Smooth muscle cell (in vitro differentiated cells): ENCODE data around the gene UBE2E1. TPM values are rescaled to one million over a fixed set of nuclear protein-coding genes. Genes with fewer than 3 reads are reported as not detected.
"Not testable (repeated sequence)": the region's sequence is repeated elsewhere in the genome, so short reads cannot be mapped to it uniquely, and the experiment has no call there.

Source experiments
- DNase-seq: peaks from one replicate; lab custom pipeline; 2025; ENCODE audit not compliant: unreplicated experiment; lab: John Stamatoyannopoulos, UW
- H2AFZ ChIP-seq: fragments of 200-600 bp; sonication (generic); 2 replicates; pipeline ENCODE4 v1.6.0; 2016; ENCODE audit warnings: antibody characterized with exemption, low read depth, mild to moderate bottlenecking
- H3F3A ChIP-seq: fragments of 200-600 bp; sonication (generic); 2 replicates; pipeline ENCODE4 v1.6.0; 2017; ENCODE audit warnings: antibody characterized with exemption, low read depth
- H3K27ac ChIP-seq: fragments of 200-600 bp; sonication (generic); 2 replicates; pipeline ENCODE4 v1.5.1; 2016; ENCODE audit warnings: low read depth, mild to moderate bottlenecking
- H3K27me3 ChIP-seq: fragments of 200-600 bp; sonication (generic); 2 replicates; pipeline ENCODE4 v1.6.1; 2016; ENCODE audit warnings: low read depth, mild to moderate bottlenecking
- H3K36me3 ChIP-seq: fragments of 200-600 bp; sonication (generic); 2 replicates; pipeline ENCODE4 v1.5.1; 2016; ENCODE audit warnings: low read depth
- H3K4me1 ChIP-seq: fragments of 200-600 bp; sonication (generic); 2 replicates; pipeline ENCODE4 v1.5.1; 2016; ENCODE audit warnings: low read depth
- H3K4me2 ChIP-seq: fragments of 200-600 bp; sonication (generic); 2 replicates; pipeline ENCODE4 v1.6.0; 2016; ENCODE audit warnings: mild to moderate bottlenecking
- H3K4me3 ChIP-seq: fragments of 200-600 bp; sonication (generic); 2 replicates; pipeline ENCODE4 v1.5.1; 2016; ENCODE audit warnings: mild to moderate bottlenecking
- H3K79me2 ChIP-seq: fragments of 200-600 bp; sonication (generic); 2 replicates; pipeline ENCODE4 v1.6.0; 2016; ENCODE audit warnings: low read depth, mild to moderate bottlenecking
- H3K9ac ChIP-seq: fragments of 200-600 bp; sonication (generic); 2 replicates; pipeline ENCODE4 v1.6.0; 2016; ENCODE audit warnings: low read depth
- H3K9me3 ChIP-seq: fragments of 200-600 bp; sonication (generic); replicated peaks from 2 replicates; pipeline ENCODE4 v1.5.1; 2016; ENCODE audit warnings: low read depth
- H4K20me1 ChIP-seq: fragments of 200-600 bp; sonication (generic); 2 replicates; pipeline ENCODE4 v1.6.0; 2016; ENCODE audit warnings: low read depth
- CTCF ChIP-seq: fragments of 200-600 bp; sonication (generic); IDR thresholded peaks from 2 replicates; pipeline ENCODE4 v1.5.1; 2017; ENCODE audit warnings: borderline replicate concordance, mild to moderate bottlenecking, antibody characterized with exemption; ENCODE audit not compliant: insufficient read depth, poor library complexity, severe bottlenecking
- WGBS: methylation state at CpG from one replicate; pipeline ENCODE4 v1.1.7; 2016; ENCODE audit warnings: low lambda C conversion rate; 5-methylcytosine and 5-hydroxymethylcytosine counted together
- polyA plus RNA-seq: library from polyadenylated mRNA; unstranded; fragments of >200 nt; fragmentation: Nextera tagmentation; extraction: Ambion mirVana; gene quantifications from 2 replicates; pipeline ENCODE4 v1.2.1, GENCODE V29; 2016
- total RNA-seq: library from RNA; depleted of rRNA; stranded (reverse); fragments of >200 nt; gene quantifications from 2 replicates; pipeline ENCODE4 v1.2.3, GENCODE V29; 2014

The UBE2E1 gene
- total and polyA plus RNA-seq, 2 experiments from 2014 or later, result 13.3 to 128 TPM

- H3K27me3 ChIP-seq, result no peaks in the 10 kb centered on the region
- H3K4me3 ChIP-seq, result no peak overlapping the region
- H3K4me2 ChIP-seq, result no peak overlapping the region
- H3K4me1 ChIP-seq, result peaks cover 24% of the 10 kb centered on the region
- H4K20me1 ChIP-seq, result peaks cover 78% of the 10 kb centered on the region
- no peak for DNase-seq
- no peaks in the 10 kb centered on the region for H3K9me3 ChIP-seq
- peaks cover 7% of the 10 kb centered on the region for H3F3A ChIP-seq
- WGBS, result 80% methylated on average over 1 of the region's 1 CpG
- H2AFZ ChIP-seq, result no peak overlapping the region
- no peak for TF ChIP-seq CTCF
- no peaks in the 10 kb centered on the region for H3K36me3 ChIP-seq
- H3K79me2 ChIP-seq, result peaks cover 69% of the 10 kb centered on the region
- H3K27ac ChIP-seq, result no peak overlapping the region
- no peak overlapping the region for H3K9ac ChIP-seq
These were observed 61.6 kb downstream of the UBE2E1 start for GRCh38 chr3:23867400-23867799.

- Histone ChIP-seq H3K79me2 (peaks cover 68% of the 10 kb centered on the region), H4K20me1 (peaks cover 77% of the 10 kb centered on the region)
These were observed 62.1 kb downstream of the UBE2E1 start for GRCh38 chr3:23867838-23868237.

GRCh38 chr3:23869977-23870662, 64.4 kb downstream of the UBE2E1 start:
- H3K4me1 ChIP-seq, result peaks cover 20% of the 10 kb centered on the region

More at GRCh38 chr3:23867838-23868237, 62.1 kb downstream of the UBE2E1 start:
- Histone ChIP-seq H3K4me3 (no peak overlapping the region), H3K4me1 (peaks cover 24% of the 10 kb centered on the region), H3K9me3 (no peaks in the 10 kb centered on the region), H3K27ac (no peak overlapping the region), H3K27me3 (no peaks in the 10 kb centered on the region), H3F3A (peaks cover 7% of the 10 kb centered on the region), H3K4me2 (no peak overlapping the region), H3K9ac (no peak overlapping the region), H3K36me3 (no peaks in the 10 kb centered on the region), H2AFZ (no peak overlapping the region)
- TF ChIP-seq CTCF, result no peak
- WGBS, result 94% methylated on average over 1 of the region's 1 CpG
- no peak for DNase-seq

GRCh38 chr3:23870663-23871043, 64.9 kb downstream of the UBE2E1 start:
- not testable (repeated sequence) for H3K9ac ChIP-seq, H3K27ac ChIP-seq, DNase-seq, H3F3A ChIP-seq, H3K36me3 ChIP-seq, H3K27me3 ChIP-seq, H3K9me3 ChIP-seq, H3K4me2 ChIP-seq, H3K4me3 ChIP-seq, H2AFZ ChIP-seq
- H3K79me2 ChIP-seq, result peaks cover 51% of the 10 kb centered on the region
- H3K4me1 ChIP-seq, result peaks cover 17% of the 10 kb centered on the region
- H4K20me1 ChIP-seq, result peaks cover 76% of the 10 kb centered on the region
- WGBS, result 97% methylated on average over 2 of the region's 5 CpGs

More at GRCh38 chr3:23869977-23870662, 64.4 kb downstream of the UBE2E1 start:
- no peak for DNase-seq
- H3K4me2 ChIP-seq, result no peak overlapping the region
- H3K36me3 ChIP-seq, result no peaks in the 10 kb centered on the region
- no peak overlapping the region for H3K4me3 ChIP-seq
- H3K79me2 ChIP-seq, result peaks cover 50% of the 10 kb centered on the region
- H3K27me3 ChIP-seq, result no peaks in the 10 kb centered on the region
- no peak overlapping the region for H2AFZ ChIP-seq
- WGBS, result 84% methylated on average over 4 of the region's 4 CpGs
- TF ChIP-seq CTCF, result no peak
- H3K9ac ChIP-seq, result no peak overlapping the region
- peaks cover 7% of the 10 kb centered on the region for H3F3A ChIP-seq
- H3K27ac ChIP-seq, result no peak overlapping the region
- H4K20me1 ChIP-seq, result peaks cover 76% of the 10 kb centered on the region
- no peaks in the 10 kb centered on the region for H3K9me3 ChIP-seq

GRCh38 chr3:23871361-23871760, 65.6 kb downstream of the UBE2E1 start:
- over 99% methylated on average over 21 of the region's 34 CpGs for WGBS
- not testable (repeated sequence) for H3K27ac ChIP-seq, H3K9me3 ChIP-seq, H3K36me3 ChIP-seq, H2AFZ ChIP-seq, H3K4me3 ChIP-seq, H3F3A ChIP-seq, H3K27me3 ChIP-seq, H3K4me2 ChIP-seq, DNase-seq, H3K9ac ChIP-seq
- H3K4me1 ChIP-seq, result peaks cover 12% of the 10 kb centered on the region
- peaks cover 74% of the 10 kb centered on the region for H4K20me1 ChIP-seq
- H3K79me2 ChIP-seq, result peaks cover 58% of the 10 kb centered on the region
